ENCODE data around the gene CMIP.

Gene CMIP

DNA sequence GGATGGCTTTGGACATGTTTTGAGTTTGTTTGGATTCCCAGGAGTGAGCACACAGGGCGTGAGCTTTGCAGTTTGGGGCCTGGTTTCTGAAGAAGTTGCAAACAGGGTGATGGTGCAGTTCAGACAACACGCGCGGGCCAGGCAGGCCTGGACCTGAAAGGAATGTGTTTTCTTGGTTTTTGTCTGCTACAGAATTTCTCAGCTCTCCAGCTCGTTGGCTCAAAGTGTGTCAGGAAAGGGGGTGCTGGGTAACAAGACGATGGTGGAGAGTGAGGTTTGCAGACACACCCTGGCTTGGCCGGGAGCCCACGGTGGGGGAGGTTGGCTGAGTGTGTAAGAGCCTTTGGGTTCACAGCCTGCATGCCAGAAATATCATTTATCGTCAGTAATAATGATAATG lies 82.3 kb downstream of the CMIP start:
- Histone ChIP-seq H3K27ac (ENCODE audit: low read depth, low read length) (no peak overlapping the region), H3F3A (ENCODE audit: insufficient read depth) (no peaks in the 10 kb centered on the region), H3K9me2 (replicated peaks; ENCODE audit: insufficient read depth, low read length) (no peaks in the 10 kb centered on the region), H2AFZ (ENCODE audit: low read depth, low read length, severe bottlenecking) (no peak overlapping the region), H3K27me3 (ENCODE audit: low read length) (no peaks in the 10 kb centered on the region), H3K79me2 (ENCODE audit: insufficient read depth, low read length) (peaks cover 14% of the 10 kb centered on the region), H3K36me3 (ENCODE audit: low read length) (no peaks in the 10 kb centered on the region), H3K9ac (ENCODE audit: low read length) (no peak overlapping the region), H3K9me3 (ENCODE audit: insufficient read depth, low read length) (no peaks in the 10 kb centered on the region), H3K4me2 (ENCODE audit: low read depth, low read length, poor library complexity, severe bottlenecking) (no peak overlapping the region), H3K4me3 (ENCODE audit: insufficient read depth, low read length, poor library complexity, severe bottlenecking) (no peak overlapping the region), H4K20me1 (ENCODE audit: low read depth, low read length) (no peaks in the 10 kb centered on the region)
- TF ChIP-seq CTCF (IDR thresholded peaks at IDR 0.05; ENCODE audit: insufficient read depth, low read length, poor library complexity, severe bottlenecking) (no peak), EZH2phosphoT487 (conservative IDR thresholded peaks at IDR 0.05; ENCODE audit: low read length) (no peak)

GRCh38 chr16:81527477-81528178 lies 83.0 kb downstream of the CMIP start:
- no peaks in the 10 kb centered on the region for H3K9me3 ChIP-seq (ENCODE audit: insufficient read depth, low read length)
- peaks cover 14% of the 10 kb centered on the region for H3K79me2 ChIP-seq (ENCODE audit: insufficient read depth, low read length)
- no peak overlapping the region for H3K4me3 ChIP-seq (ENCODE audit: insufficient read depth, low read length, poor library complexity, severe bottlenecking)
- TF ChIP-seq EZH2phosphoT487 (conservative IDR thresholded peaks at IDR 0.05; ENCODE audit: low read length) (no peak), CTCF (IDR thresholded peaks at IDR 0.05; ENCODE audit: insufficient read depth, low read length, poor library complexity, severe bottlenecking) (no peak)
- H3F3A ChIP-seq (ENCODE audit: insufficient read depth) = no peaks in the 10 kb centered on the region
- H3K27me3 ChIP-seq (ENCODE audit: low read length) = no peaks in the 10 kb centered on the region
- no peaks in the 10 kb centered on the region for H3K9me2 ChIP-seq (replicated peaks; ENCODE audit: insufficient read depth, low read length)
- H4K20me1 ChIP-seq (ENCODE audit: low read depth, low read length) = no peaks in the 10 kb centered on the region
- H3K4me2 ChIP-seq (ENCODE audit: low read depth, low read length, poor library complexity, severe bottlenecking) = no peak overlapping the region
- H3K9ac ChIP-seq (ENCODE audit: low read length) = no peak overlapping the region
- H3K36me3 ChIP-seq (ENCODE audit: low read length) = no peaks in the 10 kb centered on the region
- no peak overlapping the region for H3K27ac ChIP-seq (ENCODE audit: low read depth, low read length)
- no peak overlapping the region for H2AFZ ChIP-seq (ENCODE audit: low read depth, low read length, severe bottlenecking)

DNA sequence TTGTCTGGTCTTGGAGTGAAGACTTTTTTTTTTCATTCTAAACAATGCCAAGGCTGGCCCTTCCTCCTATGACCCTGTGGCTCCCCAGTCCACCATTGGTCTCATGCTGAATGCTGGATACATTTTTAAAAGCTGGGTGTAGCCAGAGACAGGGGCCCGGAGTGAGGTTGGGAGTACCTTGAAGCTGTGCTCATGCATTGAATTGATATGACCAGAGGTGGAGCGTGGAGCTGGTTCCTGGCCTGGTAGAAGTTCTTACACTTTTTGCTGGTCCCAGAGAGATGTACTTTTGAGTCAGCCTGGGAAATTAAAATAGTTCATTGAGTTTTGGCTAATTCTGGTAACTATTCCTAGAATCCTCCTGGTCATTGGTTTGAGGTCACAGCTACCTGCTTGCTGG lies 83.6 kb downstream of the CMIP start:
- Histone ChIP-seq H3K79me2 (ENCODE audit: insufficient read depth, low read length) (peaks cover 14% of the 10 kb centered on the region), H3K4me3 (ENCODE audit: insufficient read depth, low read length, poor library complexity, severe bottlenecking) (no peak overlapping the region), H3K9ac (ENCODE audit: low read length) (no peak overlapping the region), H3K27me3 (ENCODE audit: low read length) (no peaks in the 10 kb centered on the region), H3K36me3 (ENCODE audit: low read length) (no peaks in the 10 kb centered on the region), H4K20me1 (ENCODE audit: low read depth, low read length) (no peaks in the 10 kb centered on the region), H3K4me2 (ENCODE audit: low read depth, low read length, poor library complexity, severe bottlenecking) (no peak overlapping the region), H3K27ac (ENCODE audit: low read depth, low read length) (no peak overlapping the region), H2AFZ (ENCODE audit: low read depth, low read length, severe bottlenecking) (no peak overlapping the region), H3K9me2 (replicated peaks; ENCODE audit: insufficient read depth, low read length) (no peaks in the 10 kb centered on the region), H3F3A (ENCODE audit: insufficient read depth) (no peaks in the 10 kb centered on the region), H3K9me3 (ENCODE audit: insufficient read depth, low read length) (no peaks in the 10 kb centered on the region)
- no peak for TF ChIP-seq CTCF (IDR thresholded peaks at IDR 0.05; ENCODE audit: insufficient read depth, low read length, poor library complexity, severe bottlenecking)
- TF ChIP-seq EZH2phosphoT487 (conservative IDR thresholded peaks at IDR 0.05; ENCODE audit: low read length) = no peak
